Keratinocyte (primary cell): ENCODE results near the gene TSPAN17.

Experiments
- CTCF ChIP-seq, 3 experiments: IDR thresholded peaks in 1 of 3; conservative IDR thresholded peaks in 1 of 3; optimal IDR thresholded peaks in 1 of 3; 2 replicates in 2 of 3; 3 replicates in 1 of 3; pipeline versions ENCODE3 to v1.5.1; 2011; ENCODE audit warnings: low read length in 3 of 3, mild to moderate bottlenecking in 3 of 3, moderate library complexity in 2 of 3, control low read depth in 1 of 3, inconsistent platforms in 1 of 3; ENCODE audit not compliant: insufficient read depth in 2 of 3; ENCODE audit errors: extremely low read depth in 1 of 3
- EZH2 ChIP-seq: IDR thresholded peaks from one replicate; pipeline ENCODE4 v1.6.1; 2012; ENCODE audit warnings: inconsistent platforms, mild to moderate bottlenecking, low read length, moderate library complexity

- TF ChIP-seq CTCF (optimal IDR thresholded peaks at IDR 0.05 in 1 of 3, IDR thresholded peaks at IDR 0.05 in 1 of 3, conservative IDR thresholded peaks at IDR 0.05 in 1 of 3; ENCODE audit: extremely low read depth in 1 of 3, insufficient read depth in 2 of 3, low read length in 3 of 3) (no peak), EZH2 (no peak)
Observed at GRCh38 chr5:176674799-176675198, 27.5 kb downstream of the TSPAN17 start.
